GM12878 (cell line): ENCODE results near the gene HHAT. TPM values are rescaled to one million over a fixed set of nuclear protein-coding genes. Genes with fewer than 3 reads are reported as not detected.

Experiments used
- ATAC-seq: fragments of 200-7000 bp; cut with Tn5 transposase; 3 replicates; pipeline ENCODE4 v1.9.1; 2020; ENCODE audit warnings: mild to moderate bottlenecking, moderate library complexity
- BruUV-seq: library from RNA; stranded (reverse); fragments of 400-500 nt; replicated peaks from 2 replicates; lab custom pipeline; 2021; lab: Mats Ljungman, UMichigan
- CTCF ChIA-PET: fragments of 300-600 bp; sonication (Branson Sonifier 250); formaldehyde crosslinking; extraction: SDS; loops from one replicate; lab custom pipeline; 2021; ENCODE audit warnings: inconsistent platforms; lab: Yijun Ruan, JAX
- POLR2A ChIA-PET: fragments of 350-600 bp; formaldehyde crosslinking; extraction: SDS; loops from one replicate; lab custom pipeline; 2021; ENCODE audit warnings: inconsistent platforms; lab: Charles Lee
- RAD21 ChIA-PET: fragments of 300-600 bp; sonication (Branson Sonifier 250); formaldehyde crosslinking; loops from one replicate; lab custom pipeline; 2023; ENCODE audit warnings: antibody characterized with exemption; ENCODE audit not compliant: unreplicated experiment; lab: Charles Lee
- SMC1A ChIA-PET: fragments of 300-600 bp; sonication (Branson Sonifier 250); formaldehyde crosslinking; loops from one replicate; lab custom pipeline; 2023; ENCODE audit not compliant: unreplicated experiment, uncharacterized antibody; lab: Charles Lee
- DNase-seq: peaks from one replicate; pipeline ENCODE4 v3.0.0-alpha.2; 2011; ENCODE audit warnings: low read depth, low spot score
- FAIRE-seq: peaks from 3 replicates; lab custom pipeline; 2011; peaks lifted over from hg19 to GRCh38; lab: Jason Lieb, UNC
- H2AFZ ChIP-seq: 2 replicates; pipeline ENCODE4 v1.6.0; 2011; ENCODE audit warnings: low read depth, low read length, control low read depth; ENCODE audit not compliant: control insufficient read depth
- H3K27ac ChIP-seq: 2 replicates; pipeline ENCODE4 v1.5.1; 2011; ENCODE audit warnings: control low read depth; ENCODE audit not compliant: control insufficient read depth, insufficient read depth
- H3K27me3 ChIP-seq, 2 experiments: replicated peaks in 1 of 2; 2 replicates each; pipeline versions ENCODE4 v1.6.0 to v1.6.1; 2011; ENCODE audit warnings: low read length in 1 of 2; ENCODE audit not compliant: control insufficient read depth in 2 of 2, insufficient read depth in 2 of 2
- H3K36me3 ChIP-seq, 2 experiments: 2 replicates each; pipeline ENCODE4 v1.5.1; 2011; ENCODE audit warnings: low read length in 1 of 2; ENCODE audit not compliant: control insufficient read depth in 2 of 2, insufficient read depth in 2 of 2
- H3K4me1 ChIP-seq: 2 replicates; pipeline ENCODE4 v1.6.1; 2011; ENCODE audit warnings: mild to moderate bottlenecking, low read length, moderate library complexity, mixed read lengths; ENCODE audit not compliant: control insufficient read depth, insufficient read depth
- H3K4me2 ChIP-seq: 2 replicates; pipeline ENCODE4 v1.6.0; 2011; ENCODE audit warnings: control low read depth; ENCODE audit not compliant: control insufficient read depth, insufficient read depth
- H3K4me3 ChIP-seq: fragments of 200-600 bp; sonication (generic); 2 replicates; pipeline ENCODE4 v1.5.1; 2016
- H3K79me2 ChIP-seq: 2 replicates; pipeline ENCODE4 v1.6.0; 2011; ENCODE audit warnings: low read length; ENCODE audit not compliant: control insufficient read depth, insufficient read depth
- H3K9ac ChIP-seq: 2 replicates; pipeline ENCODE4 v1.8.0; 2011; ENCODE audit warnings: low read length, control low read depth, mixed read lengths; ENCODE audit not compliant: control insufficient read depth, insufficient read depth
- H3K9me3 ChIP-seq: replicated peaks from 3 replicates; pipeline ENCODE4 v1.5.1; 2011; ENCODE audit warnings: mild to moderate bottlenecking, low read length; ENCODE audit not compliant: control insufficient read depth, insufficient read depth
- H4K20me1 ChIP-seq: 2 replicates; pipeline ENCODE4 v1.6.0; 2011; ENCODE audit not compliant: control insufficient read depth, insufficient read depth
- CEBPB ChIP-seq, 2 experiments: fragments of 150-350 bp in 1 of 2; IDR thresholded peaks; 2 replicates each; pipeline ENCODE4 v1.6.1; 2012 to 2014; ENCODE audit warnings: low read depth in 2 of 2, low read length in 2 of 2, borderline replicate concordance in 1 of 2, inconsistent platforms in 1 of 2
- CREM ChIP-seq: IDR thresholded peaks from 2 replicates; pipeline ENCODE4 v1.6.1; 2014; ENCODE audit warnings: antibody characterized with exemption, low read depth
- E4F1 ChIP-seq: fragments of 450-650 bp; IDR thresholded peaks from 2 replicates; pipeline ENCODE4 v1.6.1; 2018; ENCODE audit warnings: borderline replicate concordance, mild to moderate bottlenecking; ENCODE audit not compliant: partially characterized antibody
- EP300 ChIP-seq, 2 experiments: fragments of 150-350 bp in 1 of 2; IDR thresholded peaks; 2 replicates each; pipeline ENCODE4 v1.6.1; 2011 to 2012; ENCODE audit warnings: low read depth in 2 of 2, low read length in 2 of 2, borderline replicate concordance in 1 of 2, improper control_type of control experiment in 1 of 2, inconsistent platforms in 1 of 2; ENCODE audit not compliant: control insufficient read depth in 1 of 2
- HSF1 ChIP-seq: fragments of 150-350 bp; IDR thresholded peaks from 2 replicates; pipeline ENCODE4 v1.6.1; 2014; ENCODE audit warnings: mild to moderate bottlenecking, low read depth, low read length
- JUND ChIP-seq: IDR thresholded peaks from 2 replicates; pipeline ENCODE4 v1.6.1; 2012; ENCODE audit warnings: low read depth, mild to moderate bottlenecking, low read length, improper control_type of control experiment, moderate library complexity
- SMAD1 ChIP-seq: fragments of 450-650 bp; IDR thresholded peaks from 2 replicates; pipeline ENCODE4 v1.6.1; 2018; ENCODE audit warnings: mild to moderate bottlenecking, low read depth; ENCODE audit not compliant: partially characterized antibody
- SMARCA5 ChIP-seq: fragments of 450-650 bp; IDR thresholded peaks from 2 replicates; pipeline ENCODE4 v1.6.1; 2017; ENCODE audit warnings: mild to moderate bottlenecking
- ZBTB11 ChIP-seq: fragments of 450-650 bp; formaldehyde crosslinking; IDR thresholded peaks from 2 replicates; pipeline ENCODE4 v1.5.0; 2022; ENCODE audit warnings: mild to moderate bottlenecking, missing genetic modification characterization
- WGBS: methylation state at CpG from one replicate; pipeline ENCODE4 v1.1.6; 2016; ENCODE audit warnings: low lambda C conversion rate; ENCODE audit not compliant: insufficient replicate concordance, insufficient coverage; ENCODE audit errors: missing lambda C conversion rate; 5-methylcytosine and 5-hydroxymethylcytosine counted together
- in situ Hi-C: fragments of 300-500 bp; cut with MboI; formaldehyde crosslinking; loops from 9 replicates; pipeline ENCODE4 v1.14.3; 2018; ENCODE audit warnings: mixed read lengths
- intact Hi-C: fragments of 100-400 bp; cut with micrococcal nuclease; formaldehyde crosslinking; loops from one replicate; pipeline ENCODE4 v1.14.2; 2022; ENCODE audit not compliant: unreplicated experiment
- polyA plus RNA-seq, 11 experiments: library from polyadenylated mRNA; depleted of rRNA in 4 of 11; unstranded in 6 of 11; stranded (reverse) in 5 of 11; fragments of >200 nt; fragmentation: Nextera tagmentation in 4 of 11; fragmentation: Illumina TruSeq in 1 of 11; extraction: Ambion mirVana in 4 of 11; extraction: Trizol in 1 of 11; gene quantifications; 1 replicate in 1 of 11; 2 replicates in 10 of 11; pipeline versions ENCODE4 v1.2.1 to v1.2.3, GENCODE V29; 2011 to 2016; ENCODE audit warnings: inconsistent platforms in 2 of 11, missing spikeins in 2 of 11, low read depth in 1 of 11
- total RNA-seq, 4 experiments: library from RNA; depleted of rRNA in 3 of 4; stranded (reverse); fragments of >200 nt in 3 of 4; fragmentation: Illumina TruSeq in 1 of 4; extraction: Trizol in 1 of 4; gene quantifications; 2 replicates each; pipeline versions ENCODE4 v1.2.1 to v1.2.3, GENCODE V29; 2013 to 2021

The HHAT gene
- total and polyA plus RNA-seq, 10 of the 15 experiments (the other 5 are each of a cell fraction or from before 2014, with no cell fraction given), result 1.2 to 37.6 (median 2.6) TPM

DNA sequence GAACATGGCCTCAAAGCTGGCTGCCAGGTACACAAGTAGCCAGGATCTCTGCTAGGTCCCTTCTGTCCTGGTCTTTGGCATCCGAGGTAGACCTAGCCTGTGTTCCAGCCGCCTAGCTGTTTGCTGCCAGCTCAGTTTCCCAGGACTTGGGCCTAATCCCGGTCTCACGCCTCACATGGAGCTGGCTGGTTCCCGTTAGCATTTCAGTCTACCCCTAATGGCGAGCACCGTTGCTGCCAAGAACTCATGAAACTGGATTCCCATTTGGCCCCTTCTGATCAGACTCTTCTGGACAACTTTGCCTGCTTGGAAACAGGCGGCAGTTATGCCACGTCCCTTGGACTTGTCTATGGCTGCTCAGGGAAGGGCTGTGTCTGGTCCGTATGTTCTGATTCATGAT is 26.2 kb upstream of the HHAT start:
- no TSS peak for BruUV-seq
- 28% methylated on average over 10 of the region's 10 CpGs for WGBS
- Histone ChIP-seq H3K36me3 (no peaks in the 10 kb centered on the region), H3K27me3 (no peaks in the 10 kb centered on the region), H3K9ac (no peak overlapping the region)
- SMC1A ChIA-PET, result no interaction called here
- in situ Hi-C loops, result no loop called here
- ATAC-seq, result no peak
- no peak for TF ChIP-seq SMAD1
- no peak for TF ChIP-seq ZBTB11 (CRISPR knock-in tag)
- TF ChIP-seq, all 136 proteins: peak for 0
- no peak for FAIRE-seq
- ChIA-PET POLR2A (no interaction called here), RAD21 (interaction anchor here (0.5 to 1.3 kb wide), 2 partner anchors 159 to 162 kb away, joined by 3 read pairs; no protein-coding TSS in a partner anchor), CTCF (interaction anchor here (1.4 kb wide), 1 partner anchor 102 kb away, joined by 4 read pairs; no protein-coding TSS in a partner anchor)
- Histone ChIP-seq H3K27ac (no peak overlapping the region), H2AFZ (no peak overlapping the region), H3K79me2 (no peaks in the 10 kb centered on the region), H4K20me1 (no peaks in the 10 kb centered on the region), H3K4me2 (no peak overlapping the region), H3K9me3 (no peaks in the 10 kb centered on the region), H3K4me1 (no peaks in the 10 kb centered on the region), H3K4me3 (no peak overlapping the region)
- DNase-seq, result no peak
- intact Hi-C loops, result no loop called here

DNA sequence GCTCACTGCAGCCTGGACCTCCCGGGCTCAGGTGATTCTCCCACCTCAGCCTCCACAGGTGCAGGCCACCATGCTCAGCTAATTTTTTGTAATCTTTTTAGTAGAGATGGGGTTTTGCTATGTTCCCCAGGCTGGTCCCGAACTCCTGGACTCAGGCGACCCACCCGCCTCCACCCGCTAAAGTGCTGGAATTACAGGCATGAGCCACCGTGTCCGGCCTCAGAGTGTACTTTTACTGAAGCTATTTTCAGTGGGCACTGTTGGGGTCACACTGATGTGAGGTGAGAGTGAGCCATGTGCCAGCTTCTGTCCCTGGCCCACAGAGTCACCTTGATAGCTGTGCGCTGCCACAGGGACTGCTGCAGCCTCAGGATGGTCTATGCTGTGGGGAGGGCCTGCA is 25.3 kb upstream of the HHAT start:
- CTCF ChIA-PET, result interaction anchor here (1.4 kb wide), 1 partner anchor 101 kb away, joined by 4 read pairs; no protein-coding TSS in a partner anchor
- no peaks in the 10 kb centered on the region for H3K79me2 ChIP-seq
- no peak overlapping the region for H3K9ac ChIP-seq
- POLR2A ChIA-PET, result no interaction called here
- no peaks in the 10 kb centered on the region for H3K4me1 ChIP-seq
- 63% methylated on average over 8 of the region's 8 CpGs for WGBS
- no peak overlapping the region for H3K4me2 ChIP-seq
- ATAC-seq (no peak), FAIRE-seq (no peak), DNase-seq (no peak)
- no peaks in the 10 kb centered on the region; a peak in 1 of 4 replicates for H3K27me3 ChIP-seq
- H3K4me3 ChIP-seq, result no peak overlapping the region
- H3K36me3 ChIP-seq, result no peaks in the 10 kb centered on the region
- BruUV-seq, result no TSS peak
- SMC1A ChIA-PET, result no interaction called here
- in situ Hi-C loops (no loop called here), intact Hi-C loops (no loop called here)
- no peaks in the 10 kb centered on the region for H4K20me1 ChIP-seq
- no peak overlapping the region for H3K27ac ChIP-seq
- H3K9me3 ChIP-seq, result no peaks in the 10 kb centered on the region
- RAD21 ChIA-PET, result no interaction called here
- no peak overlapping the region for H2AFZ ChIP-seq
- TF ChIP-seq CEBPB (IDR thresholded peaks at IDR 0.05; ENCODE audit: borderline replicate concordance in 1 of 2, low read depth in 2 of 2, low read length in 2 of 2) (no peak), E4F1 (no peak), EP300 (IDR thresholded peaks at IDR 0.05; ENCODE audit: borderline replicate concordance in 1 of 2, control insufficient read depth in 1 of 2, low read depth in 2 of 2, low read length in 2 of 2) (no peak), HSF1 (no peak), JUND (no peak), CREM (no peak), SMARCA5 (no peak)
